Thyroid gland (tissue), 4 donors: ENCODE measurements around the gene INTS2. TPM values are rescaled to one million over a fixed set of nuclear protein-coding genes. Genes with fewer than 3 reads are reported as not detected.

ENCODE experiments used
- DNase-seq, 2 donors: peaks; one replicate each; pipeline ENCODE4 v3.0.0-alpha.2; 2019
- H3K27ac ChIP-seq, 3 donors: fragments of 200-600 bp; sonication (generic); 1 replicate in 2 of 3; 2 replicates in 1 of 3; pipeline ENCODE4 v1.5.1; 2016 to 2019; ENCODE audit warnings: mild to moderate bottlenecking in 1 of 3, moderate library complexity in 1 of 3
- H3K27me3 ChIP-seq: fragments of 200-600 bp; sonication (generic); one replicate; pipeline ENCODE4 v1.5.1; 2019
- H3K36me3 ChIP-seq, 2 donors: fragments of 200-600 bp; sonication (generic); one replicate each; pipeline ENCODE4 v1.5.1; 2016 to 2019
- H3K4me1 ChIP-seq, 2 donors: fragments of 200-600 bp; sonication (generic); one replicate each; pipeline ENCODE4 v1.5.1; 2017 to 2019
- H3K4me3 ChIP-seq, 3 donors: fragments of 200-600 bp; sonication (generic); replicated peaks in 1 of 3; 1 replicate in 2 of 3; 2 replicates in 1 of 3; pipeline ENCODE4 v1.5.1; 2016; ENCODE audit warnings: mild to moderate bottlenecking in 1 of 3
- H3K9me3 ChIP-seq: fragments of 200-600 bp; sonication (generic); one replicate; pipeline ENCODE4 v1.5.1; 2017
- CTCF ChIP-seq, 6 experiments: fragments of 200-600 bp in 3 of 6; fragments of 450-650 bp in 3 of 6; sonication (generic) in 3 of 6; IDR thresholded peaks; one replicate each; pipeline ENCODE4 v1.5.1; 2016 to 2019; ENCODE audit warnings: antibody characterized with exemption in 6 of 6, mild to moderate bottlenecking in 2 of 6, inconsistent platforms in 1 of 6, moderate library complexity in 1 of 6
- POLR2A ChIP-seq, 2 donors: fragments of 450-650 bp; IDR thresholded peaks; one replicate each; pipeline ENCODE4 v1.6.1; 2017; ENCODE audit warnings: antibody characterized with exemption in 2 of 2, mild to moderate bottlenecking in 2 of 2, moderate library complexity in 1 of 2
- WGBS, 2 donors: methylation state at CpG; one replicate each; pipeline ENCODE4 v1.1.5; 2017; 5-methylcytosine and 5-hydroxymethylcytosine counted together
- intact Hi-C: fragments of 100-400 bp; cut with DNase I; formaldehyde crosslinking; loops from one replicate; pipeline ENCODE4 v1.15.1; 2023
- total RNA-seq, 4 donors: library from RNA; depleted of rRNA; stranded (reverse); fragments of >200 nt; gene quantifications; one replicate each; pipeline ENCODE4 v1.2.3, GENCODE V29; 2016

The INTS2 gene
- total RNA-seq, 4 donors from 2014 or later = 10.9 to 16.1 (median 13.5) TPM

DNA sequence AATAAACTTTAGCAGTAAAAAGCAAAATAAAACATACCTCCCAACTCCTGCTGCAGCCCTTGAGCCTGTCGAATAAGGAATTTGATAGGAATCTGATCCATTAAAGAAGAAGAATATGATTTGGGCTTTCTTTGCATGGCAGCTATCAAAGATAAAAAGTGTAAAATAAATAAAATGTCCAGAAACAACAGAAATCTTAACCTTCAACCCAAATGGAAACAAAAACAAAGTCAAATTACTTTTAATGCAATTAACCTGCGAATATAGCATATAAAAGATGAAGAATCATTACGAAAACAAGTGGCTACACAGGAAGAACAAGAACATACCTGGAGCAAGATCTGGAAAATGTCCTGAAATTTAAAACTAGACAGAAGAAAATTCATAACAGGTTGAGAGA, 42.9 kb downstream of the INTS2 start:
- Histone ChIP-seq H3K27me3 (no peaks in the 10 kb centered on the region), H3K27ac (no peak overlapping the region), H3K4me3 (no peak overlapping the region), H3K4me1 (no peaks in the 10 kb centered on the region), H3K36me3 (peaks cover 9 to 15% of the 10 kb centered on the region in 2 donors), H3K9me3 (no peaks in the 10 kb centered on the region)
- 92 to 94% methylated on average over 3 of the region's 3 CpGs for WGBS, 2 donors
- intact Hi-C loops = no loop called here
- TF ChIP-seq POLR2A (IDR thresholded peaks at IDR 0.05) (no peak), CTCF (IDR thresholded peaks at IDR 0.05) (no peak)
- DNase-seq = no peak

DNA sequence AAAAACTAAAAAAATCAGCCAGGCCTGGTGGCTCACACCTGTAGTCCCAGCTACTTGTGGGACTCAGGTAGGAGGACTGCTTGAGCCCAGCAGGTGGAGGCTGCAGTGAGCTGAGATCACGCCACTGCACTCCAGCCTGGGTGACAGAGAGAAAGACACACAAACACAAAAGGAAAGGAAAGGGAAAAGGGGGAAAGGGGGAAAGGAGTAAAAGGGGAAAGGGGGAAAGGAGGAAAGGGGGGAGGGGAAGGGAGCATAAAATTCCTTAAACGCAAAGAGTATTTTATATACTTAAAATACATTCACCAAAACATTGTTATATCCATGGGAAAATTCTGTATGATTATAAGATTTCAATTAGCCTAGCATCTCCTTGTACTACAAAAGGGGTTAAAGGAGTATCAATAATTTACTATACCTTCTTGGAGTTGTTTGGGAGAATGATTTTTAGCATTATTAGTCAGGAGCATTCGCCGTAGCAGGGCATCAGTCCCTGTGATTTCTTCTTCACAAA, 47.1 kb downstream of the INTS2 start:
- WGBS, 2 donors = 98 to 100% methylated on average over 4 of the region's 4 CpGs
- intact Hi-C loops = no loop called here
- Histone ChIP-seq H3K36me3 (peaks cover 15 to 20% of the 10 kb centered on the region in 2 donors), H3K27ac (no peak overlapping the region), H3K9me3 (no peaks in the 10 kb centered on the region), H3K4me3 (no peak overlapping the region), H3K27me3 (no peaks in the 10 kb centered on the region), H3K4me1 (no peaks in the 10 kb centered on the region)
- TF ChIP-seq CTCF (IDR thresholded peaks at IDR 0.05) (no peak), POLR2A (IDR thresholded peaks at IDR 0.05) (no peak)
- DNase-seq = no peak

GRCh38 chr17:61878984-61879612, 48.7 kb downstream of the INTS2 start:
- TF ChIP-seq POLR2A (IDR thresholded peaks at IDR 0.05) = no peak
- TF ChIP-seq CTCF (IDR thresholded peaks at IDR 0.05) = no peak
- H3K4me3 ChIP-seq = no peak overlapping the region
- H3K9me3 ChIP-seq = no peaks in the 10 kb centered on the region
- no peaks in the 10 kb centered on the region for H3K4me1 ChIP-seq
- WGBS, 2 donors = 92 to 96% methylated on average over 3 of the region's 3 CpGs
- H3K27ac ChIP-seq = no peak overlapping the region
- no peaks in the 10 kb centered on the region for H3K27me3 ChIP-seq
- DNase-seq = no peak
- H3K36me3 ChIP-seq = peaks cover 8 to 15% of the 10 kb centered on the region in 2 donors
- intact Hi-C loops = no loop called here

DNA sequence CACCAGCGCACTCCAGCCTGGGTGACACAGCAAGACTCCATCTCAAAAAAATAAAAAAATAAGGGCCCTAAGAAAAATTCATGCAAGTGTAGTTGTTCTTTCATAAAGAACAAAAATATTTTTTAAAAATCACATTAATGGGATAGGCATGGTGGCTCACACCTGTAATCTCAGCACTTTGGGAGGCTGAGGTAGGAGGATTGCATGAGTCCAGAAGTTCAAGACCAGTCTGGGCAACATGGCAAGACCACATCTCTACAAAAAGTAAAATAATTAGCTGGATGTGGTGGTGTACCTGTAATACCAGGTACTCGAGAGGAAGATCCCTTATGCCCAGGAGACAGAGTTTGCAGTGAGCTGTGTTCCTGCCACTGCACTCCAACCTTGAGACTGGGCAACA, 49.3 kb downstream of the INTS2 start:
- TF ChIP-seq CTCF (IDR thresholded peaks at IDR 0.05) (no peak), POLR2A (IDR thresholded peaks at IDR 0.05) (no peak)
- H3K36me3 ChIP-seq = peaks cover 4 to 15% of the 10 kb centered on the region in 2 donors
- 72 to 96% methylated on average over 2 of the region's 2 CpGs for WGBS, 2 donors
- no peaks in the 10 kb centered on the region for H3K27me3 ChIP-seq
- H3K4me3 ChIP-seq = no peak overlapping the region
- no peak overlapping the region for H3K27ac ChIP-seq
- intact Hi-C loops = no loop called here
- no peaks in the 10 kb centered on the region for H3K9me3 ChIP-seq
- H3K4me1 ChIP-seq = no peaks in the 10 kb centered on the region
- DNase-seq = no peak

GRCh38 chr17:61877837-61878236, 49.9 kb downstream of the INTS2 start:
- no peaks in the 10 kb centered on the region for H3K4me1 ChIP-seq
- intact Hi-C loops = no loop called here
- H3K36me3 ChIP-seq = peaks cover 0 to 11% of the 10 kb centered on the region in 2 donors
- TF ChIP-seq POLR2A (IDR thresholded peaks at IDR 0.05) = no peak
- no peak for TF ChIP-seq CTCF (IDR thresholded peaks at IDR 0.05)
- WGBS, 2 donors = 91 to 94% methylated on average over 2 of the region's 2 CpGs
- no peaks in the 10 kb centered on the region for H3K9me3 ChIP-seq
- no peak overlapping the region for H3K4me3 ChIP-seq
- no peaks in the 10 kb centered on the region for H3K27me3 ChIP-seq
- H3K27ac ChIP-seq = no peak overlapping the region
- DNase-seq = no peak
